GM21360 (cell line): ENCODE data around the gene SLFN14.
"Not testable (repeated sequence)": the region's sequence is repeated elsewhere in the genome, so short reads cannot be mapped to it uniquely, and the experiment has no call there.

Experiments
- ATAC-seq: cut with Tn5 transposase; IDR thresholded peaks from one replicate; pipeline ENCODE4 v1.9.1; 2021; ENCODE audit warnings: mild to moderate bottlenecking, moderate library complexity; ENCODE audit not compliant: unreplicated experiment

The SLFN14 gene

DNA sequence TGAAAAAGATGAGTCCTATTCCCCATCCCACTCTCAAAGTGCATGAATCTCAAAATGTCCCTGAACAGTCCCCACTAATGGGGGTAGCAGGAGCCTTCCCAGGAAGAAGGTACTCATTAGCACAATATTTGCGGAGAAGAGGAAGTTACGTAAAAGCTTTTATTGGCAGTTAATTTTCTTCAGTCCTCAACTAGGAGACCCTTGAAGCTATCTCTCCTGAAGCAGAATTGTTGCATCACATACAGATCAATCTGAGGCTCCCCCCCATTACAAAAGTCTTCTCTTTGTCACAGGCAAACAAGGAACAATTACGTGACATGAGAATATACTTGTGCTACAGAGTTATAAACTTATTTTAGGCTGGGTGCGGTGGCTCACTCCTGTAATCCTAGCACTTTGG lies 37.3 kb downstream of the SLFN14 start:
- ATAC-seq = no peak

DNA sequence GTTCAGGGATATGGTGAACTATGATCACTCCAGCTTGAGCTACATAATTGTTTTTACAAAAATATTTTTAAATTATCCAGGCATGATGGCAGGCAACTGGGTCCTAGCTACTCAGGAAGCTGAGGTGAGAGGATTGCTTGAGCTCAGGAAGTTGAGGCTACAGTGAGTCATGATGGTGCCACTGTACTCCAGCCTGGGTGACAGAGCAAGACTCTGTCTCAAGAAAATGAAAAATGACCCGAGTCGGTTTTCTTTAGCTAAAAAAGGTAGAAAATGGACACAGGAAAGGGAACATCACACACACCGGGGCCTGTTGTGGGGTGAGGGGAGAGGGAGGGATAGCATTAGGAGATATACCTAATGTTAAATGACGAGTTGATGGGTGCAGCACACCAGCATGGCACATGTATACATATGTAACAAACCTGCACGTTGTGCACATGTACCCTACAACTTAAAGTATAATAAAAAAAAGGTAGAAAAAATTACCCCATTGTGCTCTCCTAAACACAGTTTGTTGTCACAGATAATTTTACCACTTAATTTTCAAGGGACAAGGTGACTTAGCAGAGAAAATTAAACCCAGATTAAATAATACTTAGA lies 38.9 kb downstream of the SLFN14 start:
- ATAC-seq = not testable (repeated sequence)

DNA sequence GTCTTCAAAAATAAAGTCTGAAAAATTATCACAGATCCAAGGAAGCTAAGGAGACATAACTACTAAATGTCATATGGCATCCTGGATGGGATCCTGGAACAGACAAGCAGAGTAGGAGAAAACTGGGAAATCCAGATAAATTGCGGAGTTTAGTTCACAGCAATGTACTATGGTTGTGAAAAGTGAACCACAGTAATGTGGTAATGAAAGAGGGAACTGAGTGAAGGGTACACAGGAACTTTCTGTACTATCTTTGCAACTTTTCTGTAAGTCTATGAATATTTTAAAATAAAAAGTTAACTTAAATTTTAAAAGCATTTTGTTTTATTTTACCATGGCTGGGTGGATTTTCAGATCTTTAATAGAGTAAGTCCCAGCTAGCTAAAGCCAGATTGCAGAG lies 39.5 kb downstream of the SLFN14 start:
- ATAC-seq = no peak

DNA sequence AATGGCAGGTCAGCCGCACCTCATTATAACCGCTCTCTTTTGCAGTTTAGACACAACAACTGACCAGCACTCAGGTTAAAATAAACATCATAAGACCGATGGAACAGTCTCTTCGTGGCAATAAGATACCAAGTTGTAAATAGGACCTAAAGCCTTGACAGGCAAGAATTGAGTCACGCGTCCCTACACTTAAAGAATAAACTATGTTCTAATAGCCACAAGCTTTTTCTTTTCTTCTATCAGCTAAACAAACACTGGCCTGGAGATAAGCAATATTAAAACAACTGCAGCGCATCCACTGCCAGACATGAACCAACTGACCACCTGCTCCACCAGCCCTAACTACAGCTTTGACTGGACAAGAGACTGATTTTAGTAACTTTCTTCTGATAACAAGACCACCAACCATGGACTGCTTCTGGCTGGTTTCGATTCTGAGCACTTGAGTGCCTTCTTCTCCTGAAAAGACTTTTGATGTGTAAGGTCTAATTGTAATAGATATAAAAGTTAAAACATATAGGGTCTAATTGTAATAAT lies 40.6 kb downstream of the SLFN14 start:
- ATAC-seq = no peak

DNA sequence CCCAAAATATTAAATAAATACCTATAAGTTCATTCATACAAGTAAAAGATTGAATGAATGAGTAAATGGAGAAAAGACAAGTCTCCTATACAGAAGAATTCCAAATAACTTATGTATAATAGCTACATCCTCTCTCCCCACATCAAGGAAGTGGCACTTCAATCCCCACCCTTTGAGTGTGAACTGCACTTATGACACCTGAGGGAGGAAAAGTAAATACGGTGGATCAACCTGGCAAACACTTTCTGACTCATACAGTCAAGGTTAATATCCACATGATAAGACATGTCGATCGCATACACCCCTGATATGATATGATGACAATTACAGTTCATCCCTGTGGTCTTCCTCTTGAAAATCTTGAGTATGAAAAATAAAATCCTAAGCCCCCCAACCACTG lies 41.2 kb downstream of the SLFN14 start:
- ATAC-seq = no peak

DNA sequence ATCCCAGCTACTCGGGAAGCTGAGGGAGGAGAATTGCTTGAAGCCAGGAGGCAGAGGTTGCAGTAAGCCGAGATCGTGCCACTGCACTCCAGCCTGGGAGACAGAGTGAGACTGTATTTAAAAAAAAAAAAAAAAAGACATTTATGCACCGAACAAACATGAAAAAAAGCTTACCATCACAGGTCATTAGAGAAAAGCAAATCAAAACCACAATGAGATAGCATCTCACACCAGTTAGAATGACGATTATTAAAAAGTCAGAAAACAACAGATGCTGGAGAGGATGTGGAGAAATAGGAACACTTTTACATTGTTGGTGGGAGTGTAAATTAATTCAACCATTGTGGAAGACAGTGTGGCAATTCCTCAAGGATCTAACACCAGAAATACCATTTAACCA lies 42.2 kb downstream of the SLFN14 start:
- ATAC-seq = not testable (repeated sequence)

DNA sequence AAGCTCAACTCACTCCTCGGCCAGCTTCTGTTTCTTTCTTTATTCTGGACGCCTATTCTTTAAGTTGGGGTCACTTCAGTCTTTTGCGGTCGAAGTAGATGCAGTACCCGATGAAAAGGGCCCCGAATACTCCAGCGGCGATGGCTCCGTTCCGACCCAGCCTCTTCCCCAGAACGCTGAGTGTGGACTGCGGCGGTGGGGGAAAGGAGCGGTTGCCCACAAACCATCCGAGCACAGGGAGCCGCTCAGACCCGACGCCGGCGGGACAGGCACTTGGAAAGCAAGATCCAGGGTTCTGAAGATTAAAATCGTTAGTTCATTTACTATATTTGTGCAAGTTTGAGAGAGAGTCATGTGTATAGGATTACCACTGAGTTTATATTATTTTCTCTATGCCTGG lies 45.6 kb downstream of the SLFN14 start:
- ATAC-seq = no peak

DNA sequence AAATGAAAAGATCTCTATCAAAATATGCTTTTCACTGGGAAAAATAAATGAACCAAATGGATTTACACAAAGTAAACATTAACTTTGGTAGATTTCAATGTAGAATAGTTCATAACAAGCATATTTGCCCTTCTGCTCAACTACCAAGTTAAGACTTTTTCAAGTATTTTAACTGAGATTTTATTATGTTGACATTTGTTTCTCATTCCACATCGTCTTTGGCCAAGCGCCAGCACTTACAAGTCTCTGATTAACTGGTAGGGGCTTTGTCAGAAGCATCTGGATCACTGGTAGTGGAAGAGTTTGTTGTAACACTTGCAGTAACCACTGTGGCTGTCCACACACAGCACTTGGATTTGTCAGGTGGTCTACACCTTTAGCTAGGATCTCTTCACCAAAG lies 46.1 kb downstream of the SLFN14 start:
- no peak for ATAC-seq
